ENCODE data around the gene SLC6A13. TPM values are rescaled to one million over a fixed set of nuclear protein-coding genes. Genes with fewer than 3 reads are reported as not detected.

Gene SLC6A13
- polyA plus RNA-seq, 6 donors from 2014 or later: not detected

- Mint-ChIP-seq H3K4me1 (peaks cover 14 to 22% (median 15%) of the 10 kb centered on the region in 3 donors), H3K27me3 (peaks cover 18 to 66% (median 46%) of the 10 kb centered on the region in 3 donors), H3K4me3 (no peak overlapping the region), H3K36me3 (no peaks in the 10 kb centered on the region), H3K27ac (no peak overlapping the region), H3K9me3 (no peaks in the 10 kb centered on the region)
- DNase-seq (no peak), ATAC-seq (ENCODE audit: low read depth in 2 of 2) (no peak)
These were observed 47.5 kb downstream of the SLC6A13 start for GRCh38 chr12:215116-215515.

GRCh38 chr12:214003-214741, 48.5 kb downstream of the SLC6A13 start, which contains the start of gene SLC6A12:
TSS of gene SLC6A12 (minus strand) at chr12:214157. CDS start at chr12:209986, 4,171 bp downstream.
- Mint-ChIP-seq H3K27ac (peak within 1 kb of the TSS in 1 of 6 donors; percentile 91), H3K27me3 (peaks cover 20 to 76% (median 47%) of the 10 kb centered on the region in 3 donors), H3K4me3 (peak within 1 kb of the TSS in 3 of 8 donors; percentile 48 to 80 (median 52)), H3K4me1 (peaks cover 14 to 22% (median 15%) of the 10 kb centered on the region in 3 donors), H3K36me3 (no peaks in the 10 kb centered on the region), H3K9me3 (no peaks in the 10 kb centered on the region)
- DNase-seq (no peak), ATAC-seq (ENCODE audit: low read depth in 2 of 2) (no peak)

GRCh38 chr12:213527-213932, 49.1 kb downstream of the SLC6A13 start:
- no peak for DNase-seq
- Mint-ChIP-seq H3K9me3 (no peaks in the 10 kb centered on the region), H3K4me1 (peaks cover 14 to 22% (median 15%) of the 10 kb centered on the region in 3 donors), H3K4me3 (peak overlapping the region in 3 of 8 donors; percentile 48 to 80 (median 51)), H3K27ac (no peak overlapping the region), H3K36me3 (no peaks in the 10 kb centered on the region), H3K27me3 (peaks cover 24 to 77% (median 52%) of the 10 kb centered on the region in 3 donors)
- ATAC-seq (ENCODE audit: low read depth in 2 of 2): no peak

GRCh38 chr12:212715-213526, 49.7 kb downstream of the SLC6A13 start:
- Mint-ChIP-seq H3K27me3 (peaks cover 30 to 77% (median 58%) of the 10 kb centered on the region in 3 donors), H3K4me1 (peaks cover 14 to 22% (median 15%) of the 10 kb centered on the region in 3 donors), H3K9me3 (no peaks in the 10 kb centered on the region), H3K36me3 (no peaks in the 10 kb centered on the region), H3K27ac (peak overlapping the region in 2 of 6 donors; percentile 50 to 91), H3K4me3 (peak overlapping the region in 6 of 8 donors; percentile 14 to 80 (median 54))
- DNase-seq (no peak), ATAC-seq (ENCODE audit: low read depth in 2 of 2) (no peak)

GRCh38 chr12:212415-212714, 50.3 kb downstream of the SLC6A13 start:
- Mint-ChIP-seq H3K27ac (peak overlapping the region in 3 of 6 donors; percentile 3 to 50 (median 32)), H3K9me3 (no peaks in the 10 kb centered on the region), H3K4me1 (peaks cover 14 to 22% (median 15%) of the 10 kb centered on the region in 3 donors), H3K27me3 (peaks cover 31 to 77% (median 60%) of the 10 kb centered on the region in 3 donors), H3K4me3 (peak overlapping the region in 5 of 8 donors; percentile 22 to 81 (median 56)), H3K36me3 (no peaks in the 10 kb centered on the region)
- ATAC-seq (ENCODE audit: low read depth in 2 of 2) (peak; percentile 21 to 36), DNase-seq (no peak)

- Mint-ChIP-seq H3K4me3 (peak overlapping the region in 5 of 8 donors; percentile 26 to 81 (median 56)), H3K27me3 (peaks cover 31 to 77% (median 65%) of the 10 kb centered on the region in 3 donors), H3K27ac (peak overlapping the region in 2 of 6 donors; percentile 3 to 32), H3K36me3 (no peaks in the 10 kb centered on the region), H3K9me3 (peaks cover 0 to 2% (median 0%) of the 10 kb centered on the region in 7 donors), H3K4me1 (peaks cover 14 to 22% (median 15%) of the 10 kb centered on the region in 3 donors)
- DNase-seq: no peak
- no peak for ATAC-seq (ENCODE audit: low read depth in 2 of 2)
These were observed 50.8 kb downstream of the SLC6A13 start for GRCh38 chr12:211639-212414.

- ATAC-seq (ENCODE audit: low read depth in 2 of 2): no peak
- DNase-seq: no peak
- H3K27ac Mint-ChIP-seq: no peak overlapping the region
- peaks cover 35 to 79% (median 72%) of the 10 kb centered on the region in 3 donors for H3K27me3 Mint-ChIP-seq
- no peak overlapping the region for H3K4me3 Mint-ChIP-seq
- H3K9me3 Mint-ChIP-seq: peaks cover 0 to 5% (median 2%) of the 10 kb centered on the region in 7 donors
- H3K36me3 Mint-ChIP-seq: no peaks in the 10 kb centered on the region
- H3K4me1 Mint-ChIP-seq: peaks cover 14 to 22% (median 15%) of the 10 kb centered on the region in 3 donors
These were observed 51.5 kb downstream of the SLC6A13 start for GRCh38 chr12:211142-211465.

- Mint-ChIP-seq H3K4me1 (peaks cover 14 to 22% (median 15%) of the 10 kb centered on the region in 3 donors), H3K27me3 (peaks cover 40 to 84% (median 78%) of the 10 kb centered on the region in 3 donors), H3K9me3 (peaks cover 0 to 11% (median 3%) of the 10 kb centered on the region in 7 donors), H3K36me3 (no peaks in the 10 kb centered on the region), H3K4me3 (no peak overlapping the region), H3K27ac (no peak overlapping the region)
- no peak for DNase-seq
- ATAC-seq (ENCODE audit: low read depth in 2 of 2): no peak
These were observed 52.1 kb downstream of the SLC6A13 start for GRCh38 chr12:210277-211141.

- ATAC-seq (ENCODE audit: low read depth in 2 of 2) (no peak), DNase-seq (no peak)
- H3K4me3 Mint-ChIP-seq: no peak overlapping the region
- no peak overlapping the region for H3K27ac Mint-ChIP-seq
- peaks cover 40 to 86% (median 85%) of the 10 kb centered on the region in 3 donors for H3K27me3 Mint-ChIP-seq
- no peaks in the 10 kb centered on the region for H3K36me3 Mint-ChIP-seq
- peaks cover 0 to 11% (median 3%) of the 10 kb centered on the region in 7 donors for H3K9me3 Mint-ChIP-seq
- peaks cover 14 to 22% (median 15%) of the 10 kb centered on the region in 3 donors for H3K4me1 Mint-ChIP-seq
These were observed 52.8 kb downstream of the SLC6A13 start for GRCh38 chr12:209851-210250.

GRCh38 chr12:209246-209645, 53.4 kb downstream of the SLC6A13 start:
- no peaks in the 10 kb centered on the region for H3K36me3 Mint-ChIP-seq
- DNase-seq: no peak
- peaks cover 43 to 91% (median 88%) of the 10 kb centered on the region in 3 donors for H3K27me3 Mint-ChIP-seq
- H3K9me3 Mint-ChIP-seq: peaks cover 0 to 11% (median 3%) of the 10 kb centered on the region in 7 donors
- no peak overlapping the region for H3K4me3 Mint-ChIP-seq
- ATAC-seq (ENCODE audit: low read depth in 2 of 2): no peak
- H3K4me1 Mint-ChIP-seq: peaks cover 14 to 22% (median 15%) of the 10 kb centered on the region in 3 donors
- H3K27ac Mint-ChIP-seq: peak overlapping the region in 1 of 6 donors; percentile 44

GRCh38 chr12:208813-209212, 53.8 kb downstream of the SLC6A13 start:
- no peak overlapping the region for H3K4me3 Mint-ChIP-seq
- peaks cover 0 to 11% (median 3%) of the 10 kb centered on the region in 7 donors for H3K9me3 Mint-ChIP-seq
- peaks cover 47 to 91% (median 89%) of the 10 kb centered on the region in 3 donors for H3K27me3 Mint-ChIP-seq
- H3K36me3 Mint-ChIP-seq: no peaks in the 10 kb centered on the region
- H3K27ac Mint-ChIP-seq: peak overlapping the region in 1 of 6 donors; percentile 6
- ATAC-seq (ENCODE audit: low read depth in 2 of 2) (no peak), DNase-seq (no peak)
- H3K4me1 Mint-ChIP-seq: peaks cover 14 to 21% (median 15%) of the 10 kb centered on the region in 3 donors

- DNase-seq (no peak), ATAC-seq (ENCODE audit: low read depth in 2 of 2) (no peak)
- no peak overlapping the region for H3K27ac Mint-ChIP-seq
- peaks cover 5 to 11% (median 8%) of the 10 kb centered on the region in 3 donors for H3K4me1 Mint-ChIP-seq
- H3K27me3 Mint-ChIP-seq: peaks cover 44 to 83% (median 81%) of the 10 kb centered on the region in 3 donors
- no peaks in the 10 kb centered on the region for H3K36me3 Mint-ChIP-seq
- H3K9me3 Mint-ChIP-seq: peaks cover 0 to 11% (median 3%) of the 10 kb centered on the region in 7 donors
- no peak overlapping the region for H3K4me3 Mint-ChIP-seq
These were observed 54.8 kb downstream of the SLC6A13 start for GRCh38 chr12:207804-208203.

Measured in naive B cell (primary cell).